ENCODE results near the gene PTF1A. TPM values are rescaled to one million over a fixed set of nuclear protein-coding genes. Genes with fewer than 3 reads are reported as not detected.

PTF1A gene
- total RNA-seq, 1 experiment from 2014 or later = not detected

DNA sequence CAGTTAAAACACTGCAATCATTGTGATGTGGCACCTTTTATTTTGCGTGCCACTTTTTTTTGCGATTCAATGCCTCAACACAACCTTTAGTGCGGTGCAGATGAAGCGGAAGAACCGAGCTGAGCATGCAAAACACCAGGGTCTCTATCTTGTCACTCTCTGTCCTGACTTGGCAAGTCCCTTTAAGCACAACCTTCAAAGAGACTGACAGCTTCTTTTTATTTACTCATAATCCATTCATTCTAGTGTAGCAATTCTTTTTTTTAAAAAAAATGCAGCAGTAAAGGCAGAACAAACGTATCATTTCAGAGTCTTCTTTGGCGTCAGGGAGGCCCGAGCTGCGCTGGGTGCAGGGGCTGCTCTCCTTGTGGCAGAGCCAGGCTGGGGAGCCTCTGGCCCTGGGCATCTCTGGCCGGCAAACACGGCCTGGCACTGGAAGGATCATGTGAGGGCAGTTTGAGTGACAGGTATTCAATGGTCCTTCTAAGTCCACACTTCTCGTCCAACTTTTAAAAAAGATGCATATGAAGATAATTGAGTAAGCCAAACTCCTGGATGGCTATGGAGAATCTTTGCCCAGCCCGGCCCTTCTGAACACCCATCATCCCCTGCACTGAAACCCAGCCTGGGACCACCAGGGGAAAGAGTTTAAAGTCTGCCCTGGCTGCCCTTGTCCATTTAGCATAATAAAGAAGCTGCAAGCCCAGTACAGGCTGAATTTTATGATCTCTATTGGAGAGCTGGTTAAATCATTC is 3.9 kb downstream of the PTF1A start:
- POLR2A ChIA-PET = no interaction called here
- no peaks in the 10 kb centered on the region; the same call in 1 of the 2 replicates for H3K27me3 ChIP-seq (ENCODE audit: control insufficient read depth, insufficient read depth, low read length)
- ATAC-seq (no peak), DNase-seq (ENCODE audit: low read depth, low spot score) (no peak)
- no peak overlapping the region for H3K27ac ChIP-seq (ENCODE audit: low read length)
- intact Hi-C loops (cut with micrococcal nuclease; ENCODE audit: unreplicated experiment) (no loop called here), in situ Hi-C loops (cut with HindIII; ENCODE audit: low pct_unique_long_range_greater_than_20kb, low sequenced_read_pairs) (no loop called here)
- CTCF ChIA-PET = no interaction called here
- no peak overlapping the region for H3K4me3 ChIP-seq (ENCODE audit: low read depth in 2 of 2, low read length in 2 of 2)
- BruUV-seq (replicated peaks) = no TSS peak
- H3K36me3 ChIP-seq (ENCODE audit: control insufficient read depth, insufficient read depth, low read length) = no peaks in the 10 kb centered on the region
- no peaks in the 10 kb centered on the region for H3K4me1 ChIP-seq (ENCODE audit: control insufficient read depth, insufficient read depth, low read length)
- H3K9me3 ChIP-seq (ENCODE audit: control insufficient read depth, insufficient read depth, low read depth, low read length) = no peaks in the 10 kb centered on the region
- TF ChIP-seq SIN3A (IDR thresholded peaks at IDR 0.05; ENCODE audit: borderline replicate concordance, insufficient read depth, low read depth, low read length) (no peak), POLR2AphosphoS5 (IDR thresholded peaks at IDR 0.05; ENCODE audit: low read depth, low read length) (no peak), TCF7L2 (IDR thresholded peaks at IDR 0.05; ENCODE audit: low read depth, low read length) (no peak)
- TF ChIP-seq, protein P1, sequence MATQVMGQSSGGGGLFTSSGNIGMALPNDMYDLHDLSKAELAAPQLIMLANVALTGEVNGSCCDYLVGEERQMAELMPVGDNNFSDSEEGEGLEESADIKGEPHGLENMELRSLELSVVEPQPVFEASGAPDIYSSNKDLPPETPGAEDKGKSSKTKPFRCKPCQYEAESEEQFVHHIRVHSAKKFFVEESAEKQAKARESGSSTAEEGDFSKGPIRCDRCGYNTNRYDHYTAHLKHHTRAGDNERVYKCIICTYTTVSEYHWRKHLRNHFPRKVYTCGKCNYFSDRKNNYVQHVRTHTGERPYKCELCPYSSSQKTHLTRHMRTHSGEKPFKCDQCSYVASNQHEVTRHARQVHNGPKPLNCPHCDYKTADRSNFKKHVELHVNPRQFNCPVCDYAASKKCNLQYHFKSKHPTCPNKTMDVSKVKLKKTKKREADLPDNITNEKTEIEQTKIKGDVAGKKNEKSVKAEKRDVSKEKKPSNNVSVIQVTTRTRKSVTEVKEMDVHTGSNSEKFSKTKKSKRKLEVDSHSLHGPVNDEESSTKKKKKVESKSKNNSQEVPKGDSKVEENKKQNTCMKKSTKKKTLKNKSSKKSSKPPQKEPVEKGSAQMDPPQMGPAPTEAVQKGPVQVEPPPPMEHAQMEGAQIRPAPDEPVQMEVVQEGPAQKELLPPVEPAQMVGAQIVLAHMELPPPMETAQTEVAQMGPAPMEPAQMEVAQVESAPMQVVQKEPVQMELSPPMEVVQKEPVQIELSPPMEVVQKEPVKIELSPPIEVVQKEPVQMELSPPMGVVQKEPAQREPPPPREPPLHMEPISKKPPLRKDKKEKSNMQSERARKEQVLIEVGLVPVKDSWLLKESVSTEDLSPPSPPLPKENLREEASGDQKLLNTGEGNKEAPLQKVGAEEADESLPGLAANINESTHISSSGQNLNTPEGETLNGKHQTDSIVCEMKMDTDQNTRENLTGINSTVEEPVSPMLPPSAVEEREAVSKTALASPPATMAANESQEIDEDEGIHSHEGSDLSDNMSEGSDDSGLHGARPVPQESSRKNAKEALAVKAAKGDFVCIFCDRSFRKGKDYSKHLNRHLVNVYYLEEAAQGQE (IDR thresholded peaks at IDR 0.05; ENCODE audit: insufficient read depth in 1 of 2, low read depth in 2 of 2, low read length in 1 of 2) = no peak
- TF ChIP-seq, protein P2, sequence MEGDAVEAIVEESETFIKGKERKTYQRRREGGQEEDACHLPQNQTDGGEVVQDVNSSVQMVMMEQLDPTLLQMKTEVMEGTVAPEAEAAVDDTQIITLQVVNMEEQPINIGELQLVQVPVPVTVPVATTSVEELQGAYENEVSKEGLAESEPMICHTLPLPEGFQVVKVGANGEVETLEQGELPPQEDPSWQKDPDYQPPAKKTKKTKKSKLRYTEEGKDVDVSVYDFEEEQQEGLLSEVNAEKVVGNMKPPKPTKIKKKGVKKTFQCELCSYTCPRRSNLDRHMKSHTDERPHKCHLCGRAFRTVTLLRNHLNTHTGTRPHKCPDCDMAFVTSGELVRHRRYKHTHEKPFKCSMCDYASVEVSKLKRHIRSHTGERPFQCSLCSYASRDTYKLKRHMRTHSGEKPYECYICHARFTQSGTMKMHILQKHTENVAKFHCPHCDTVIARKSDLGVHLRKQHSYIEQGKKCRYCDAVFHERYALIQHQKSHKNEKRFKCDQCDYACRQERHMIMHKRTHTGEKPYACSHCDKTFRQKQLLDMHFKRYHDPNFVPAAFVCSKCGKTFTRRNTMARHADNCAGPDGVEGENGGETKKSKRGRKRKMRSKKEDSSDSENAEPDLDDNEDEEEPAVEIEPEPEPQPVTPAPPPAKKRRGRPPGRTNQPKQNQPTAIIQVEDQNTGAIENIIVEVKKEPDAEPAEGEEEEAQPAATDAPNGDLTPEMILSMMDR (IDR thresholded peaks at IDR 0.05) = no peak

DNA sequence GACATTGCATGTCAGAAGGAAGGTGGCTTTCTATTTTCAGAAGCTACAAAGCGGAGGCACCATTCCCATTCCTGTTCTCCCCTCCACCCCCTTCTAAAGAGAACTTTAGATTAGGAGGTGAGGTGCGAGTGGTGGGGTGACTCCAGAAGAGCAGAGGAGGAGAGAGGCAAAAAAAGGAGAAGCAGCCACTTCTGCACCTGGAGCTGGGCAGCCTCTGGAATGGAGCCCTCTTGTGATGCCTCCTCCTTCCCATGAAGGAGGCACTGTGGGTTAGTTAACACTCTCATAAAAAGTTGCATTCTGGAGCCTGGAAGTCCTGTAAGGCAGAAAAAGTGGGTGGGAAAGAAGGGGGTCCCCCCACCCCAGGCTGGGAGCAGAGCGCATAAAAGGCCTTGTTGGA is 4.8 kb downstream of the PTF1A start:
- intact Hi-C loops (cut with micrococcal nuclease; ENCODE audit: unreplicated experiment) = no loop called here
- ChIA-PET POLR2A (no interaction called here), CTCF (no interaction called here)
- no peak overlapping the region for H3K27ac ChIP-seq (ENCODE audit: low read length)
- ATAC-seq = no peak
- no peak overlapping the region for H3K4me3 ChIP-seq (ENCODE audit: low read depth in 2 of 2, low read length in 2 of 2)
- TF ChIP-seq, protein P2 (IDR thresholded peaks at IDR 0.05) = no peak
- TF ChIP-seq SIN3A (IDR thresholded peaks at IDR 0.05; ENCODE audit: borderline replicate concordance, insufficient read depth, low read depth, low read length) = no peak
- no peak for TF ChIP-seq TCF7L2 (IDR thresholded peaks at IDR 0.05; ENCODE audit: low read depth, low read length)
- TF ChIP-seq POLR2AphosphoS5 (IDR thresholded peaks at IDR 0.05; ENCODE audit: low read depth, low read length) = no peak
- no peaks in the 10 kb centered on the region for H3K9me3 ChIP-seq (ENCODE audit: control insufficient read depth, insufficient read depth, low read depth, low read length)
- no peaks in the 10 kb centered on the region; the same call in 1 of the 2 replicates for H3K27me3 ChIP-seq (ENCODE audit: control insufficient read depth, insufficient read depth, low read length)
- no peaks in the 10 kb centered on the region for H3K36me3 ChIP-seq (ENCODE audit: control insufficient read depth, insufficient read depth, low read length)
- DNase-seq (ENCODE audit: low read depth, low spot score) = no peak
- no TSS peak for BruUV-seq (replicated peaks)
- in situ Hi-C loops (cut with HindIII; ENCODE audit: low pct_unique_long_range_greater_than_20kb, low sequenced_read_pairs) = no loop called here
- no peaks in the 10 kb centered on the region for H3K4me1 ChIP-seq (ENCODE audit: control insufficient read depth, insufficient read depth, low read length)
